ENCODE data around the gene PLCD3. TPM values are rescaled to one million over a fixed set of nuclear protein-coding genes. Genes with fewer than 3 reads are reported as not detected.

Gene PLCD3
- total and polyA plus RNA-seq, 2 of the 13 experiments (the other 11 are each of a cell fraction or from before 2014, with no cell fraction given) = 11.3 to 39.1 TPM

- TF ChIP-seq SNAPC4 (CRISPR knock-in tag; IDR thresholded peaks at IDR 0.05) (no peak), IKZF1 (IDR thresholded peaks at IDR 0.05) (no peak), HNRNPL (IDR thresholded peaks at IDR 0.05; ENCODE audit: low read depth, low read length) (0 out of 2 replicates have a peak, but pooled peaks have one; percentile 62), GATAD2A (CRISPR knock-in tag; IDR thresholded peaks at IDR 0.05) (peak; percentile 43; the same call in 1 of the 2 replicates), E2F2 (CRISPR knock-in tag; IDR thresholded peaks at IDR 0.05; ENCODE audit: borderline replicate concordance) (no peak), ETV5 (CRISPR knock-in tag; IDR thresholded peaks at IDR 0.05; ENCODE audit: borderline replicate concordance) (0 out of 2 replicates have a peak, but pooled peaks have one; percentile 5), ZNF205 (CRISPR knock-in tag; IDR thresholded peaks at IDR 0.05) (0 out of 2 replicates have a peak, but pooled peaks have one; percentile 43), MAFG (CRISPR knock-in tag; IDR thresholded peaks at IDR 0.05) (no peak)
Measured at GRCh38 chr17:45131616-45132319, 547 bp downstream of the PLCD3 start (continued).
